Measurements from ENCODE around the gene RNF212B.

Gene RNF212B

DNA sequence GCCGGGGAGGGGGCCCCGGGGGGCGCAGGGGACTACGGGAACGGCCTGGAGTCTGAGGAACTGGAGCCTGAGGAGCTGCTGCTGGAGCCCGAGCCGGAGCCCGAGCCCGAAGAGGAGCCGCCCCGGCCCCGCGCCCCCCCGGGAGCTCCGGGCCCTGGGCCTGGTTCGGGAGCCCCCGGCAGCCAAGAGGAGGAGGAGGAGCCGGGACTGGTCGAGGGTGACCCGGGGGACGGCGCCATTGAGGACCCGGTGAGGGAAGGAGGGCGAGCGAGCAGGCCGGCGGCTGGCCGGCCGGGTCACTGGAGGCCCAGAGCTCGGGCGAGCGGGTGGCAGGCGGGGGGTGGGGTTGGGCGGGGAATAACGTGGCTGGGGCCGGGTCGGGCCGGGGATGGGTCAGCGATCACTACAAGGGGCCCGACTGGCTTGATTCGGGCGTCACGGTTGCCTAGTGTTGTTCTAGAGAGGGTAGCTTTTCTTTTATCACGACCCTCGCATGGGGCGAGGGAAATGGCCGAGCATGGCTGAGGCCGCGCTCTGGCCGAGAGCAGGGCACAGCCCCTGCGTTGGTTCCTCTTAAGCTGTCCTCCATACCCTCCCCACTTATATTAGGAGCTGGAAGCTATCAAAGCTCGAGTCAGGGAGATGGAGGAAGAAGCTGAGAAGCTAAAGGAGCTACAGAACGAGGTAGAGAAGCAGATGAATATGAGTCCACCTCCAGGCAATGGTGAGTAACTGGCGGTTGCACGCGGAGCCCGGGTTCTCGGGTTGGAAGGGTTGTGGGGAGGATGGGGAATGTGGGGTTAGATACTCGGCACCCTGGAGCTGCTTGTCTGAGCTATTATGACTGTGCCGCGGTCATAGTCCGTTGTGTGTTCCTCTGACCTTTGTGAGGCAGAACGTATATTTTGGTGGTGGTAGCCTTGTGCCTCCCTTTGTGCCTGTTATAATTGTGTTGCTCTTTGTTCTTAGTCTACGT, 84.1 kb downstream of the RNF212B start:
- DNase-seq, result peak; percentile 57

All from NCI-H146 (cell line).